ENCODE measurements around the gene XIRP2.

Gene XIRP2

DNA sequence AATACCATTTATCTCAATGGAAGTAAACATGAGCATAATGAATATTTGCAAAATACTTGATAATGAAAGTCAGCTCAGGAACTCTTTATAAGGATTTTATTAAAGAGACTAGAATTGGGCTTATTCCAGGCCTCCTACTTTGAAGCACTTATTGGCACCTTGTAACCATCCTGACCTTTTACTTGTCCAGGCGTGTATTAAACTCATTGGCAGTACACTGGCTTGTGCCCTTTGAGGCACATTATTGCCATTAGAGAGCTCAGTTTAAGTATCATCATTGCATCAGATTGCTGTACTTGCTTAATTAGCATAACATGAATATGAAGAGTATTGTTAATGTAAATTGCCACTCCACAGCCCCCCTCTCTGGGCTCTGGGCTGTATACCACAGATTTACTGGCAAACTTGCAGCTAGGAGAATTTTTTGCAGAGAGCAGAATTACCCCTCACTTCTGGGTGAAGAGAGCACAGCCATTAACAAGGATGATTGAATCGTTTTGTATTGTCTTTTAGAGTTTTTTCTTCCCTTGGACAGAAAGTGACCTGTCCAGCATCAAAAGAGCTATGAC, 72.5 kb downstream of the XIRP2 start:
- Mint-ChIP-seq H3K27ac (no peak overlapping the region), H3K36me3 (ENCODE audit: low read depth) (no peaks in the 10 kb centered on the region), H3K9me3 (no peaks in the 10 kb centered on the region), H3K27me3 (no peaks in the 10 kb centered on the region), H3K4me3 (no peak overlapping the region), H3K4me1 (ENCODE audit: low read depth) (no peaks in the 10 kb centered on the region)
- intact Hi-C loops (cut with micrococcal nuclease): no loop called here

DNA sequence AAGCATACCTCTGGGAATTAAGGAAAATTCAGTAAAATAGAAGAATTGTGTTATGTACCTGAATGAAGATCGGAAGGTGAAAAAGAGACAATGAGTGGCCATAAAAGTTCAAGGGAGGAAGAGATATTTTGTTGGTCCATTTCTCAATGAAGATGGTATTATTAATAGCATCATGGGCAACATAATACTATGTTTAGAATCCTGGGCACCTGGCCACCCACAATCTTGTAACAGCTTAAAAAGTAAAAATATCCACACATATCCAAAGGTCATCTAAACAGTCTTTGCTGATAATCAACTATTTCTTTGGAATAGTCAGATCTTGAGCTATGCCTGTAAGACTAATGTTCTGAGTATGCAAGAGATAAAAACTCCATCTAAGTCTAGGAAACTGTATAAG, 73.7 kb downstream of the XIRP2 start:
- Mint-ChIP-seq H3K4me1 (ENCODE audit: low read depth) (no peaks in the 10 kb centered on the region), H3K4me3 (no peak overlapping the region), H3K9me3 (peaks cover 8% of the 10 kb centered on the region), H3K27ac (no peak overlapping the region), H3K36me3 (ENCODE audit: low read depth) (no peaks in the 10 kb centered on the region), H3K27me3 (no peaks in the 10 kb centered on the region)
- intact Hi-C loops (cut with micrococcal nuclease): no loop called here

DNA sequence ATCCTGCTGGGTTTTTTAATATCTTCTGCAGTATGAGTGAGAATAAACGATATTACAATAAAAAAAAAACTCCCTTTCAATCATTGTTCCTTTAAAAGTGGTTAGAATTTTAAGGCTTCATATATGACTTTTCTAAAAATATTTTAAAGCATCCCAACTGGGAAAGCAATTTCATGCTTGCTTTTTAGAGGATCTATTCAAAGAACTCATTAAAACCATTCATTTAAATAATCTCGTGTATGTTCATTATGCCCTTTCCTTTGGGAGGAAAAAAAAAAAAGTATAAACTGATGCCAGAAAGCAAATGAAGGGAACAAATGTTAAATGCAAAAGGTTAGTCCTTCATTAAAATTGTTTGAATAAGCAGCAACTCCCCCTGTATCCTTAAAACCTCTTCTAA, 81.2 kb downstream of the XIRP2 start:
- Mint-ChIP-seq H3K36me3 (ENCODE audit: low read depth) (no peaks in the 10 kb centered on the region), H3K4me3 (no peak overlapping the region), H3K4me1 (ENCODE audit: low read depth) (no peaks in the 10 kb centered on the region), H3K27ac (no peak overlapping the region), H3K27me3 (no peaks in the 10 kb centered on the region), H3K9me3 (peaks cover 8% of the 10 kb centered on the region)
- intact Hi-C loops (cut with micrococcal nuclease): no loop called here

DNA sequence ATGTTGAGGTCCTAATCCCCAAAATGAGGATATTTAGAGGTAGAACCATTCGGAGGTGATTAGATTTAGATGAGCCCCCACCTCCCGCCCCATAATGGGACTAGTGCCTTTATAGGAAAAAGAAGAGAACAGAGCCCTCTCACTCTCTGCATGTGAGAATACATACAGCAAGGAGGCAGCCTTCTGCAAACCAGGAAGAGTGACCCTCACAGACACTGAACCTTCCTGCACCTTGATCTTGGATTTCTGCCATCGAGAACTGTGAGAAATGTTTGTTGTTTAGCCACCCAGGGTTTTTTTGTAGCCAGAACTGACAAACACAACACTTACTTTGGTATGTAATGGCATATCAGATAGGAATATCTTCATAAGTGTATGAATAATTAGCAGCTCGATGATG, 83.7 kb downstream of the XIRP2 start:
- H3K4me3 Mint-ChIP-seq: no peak overlapping the region
- no peaks in the 10 kb centered on the region for H3K27me3 Mint-ChIP-seq
- intact Hi-C loops (cut with micrococcal nuclease): no loop called here
- H3K4me1 Mint-ChIP-seq (ENCODE audit: low read depth): no peaks in the 10 kb centered on the region
- H3K9me3 Mint-ChIP-seq: peaks cover 12% of the 10 kb centered on the region
- no peaks in the 10 kb centered on the region for H3K36me3 Mint-ChIP-seq (ENCODE audit: low read depth)
- no peak overlapping the region for H3K27ac Mint-ChIP-seq

DNA sequence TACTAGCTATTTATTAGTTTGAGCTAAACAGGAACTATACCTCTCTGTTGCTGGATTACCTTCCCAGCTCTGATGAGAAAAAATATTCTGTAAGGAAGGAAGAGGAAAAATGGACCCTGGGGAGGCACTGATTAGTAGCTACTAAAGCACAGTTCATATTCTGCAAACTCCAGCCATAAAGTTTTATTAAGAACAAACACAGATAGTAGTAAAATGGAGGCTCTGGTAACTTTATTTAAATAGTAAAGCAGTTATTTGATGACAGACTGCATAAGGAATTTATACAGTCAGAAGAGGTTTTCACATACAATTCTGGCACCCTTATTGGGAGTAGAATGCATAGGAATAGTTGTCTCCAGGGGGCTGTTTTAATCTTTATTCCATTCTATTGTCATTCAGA, 84.1 kb downstream of the XIRP2 start:
- Mint-ChIP-seq H3K9me3 (peaks cover 12% of the 10 kb centered on the region), H3K4me1 (ENCODE audit: low read depth) (no peaks in the 10 kb centered on the region), H3K4me3 (no peak overlapping the region), H3K27ac (no peak overlapping the region), H3K36me3 (ENCODE audit: low read depth) (no peaks in the 10 kb centered on the region), H3K27me3 (no peaks in the 10 kb centered on the region)
- intact Hi-C loops (cut with micrococcal nuclease): no loop called here

DNA sequence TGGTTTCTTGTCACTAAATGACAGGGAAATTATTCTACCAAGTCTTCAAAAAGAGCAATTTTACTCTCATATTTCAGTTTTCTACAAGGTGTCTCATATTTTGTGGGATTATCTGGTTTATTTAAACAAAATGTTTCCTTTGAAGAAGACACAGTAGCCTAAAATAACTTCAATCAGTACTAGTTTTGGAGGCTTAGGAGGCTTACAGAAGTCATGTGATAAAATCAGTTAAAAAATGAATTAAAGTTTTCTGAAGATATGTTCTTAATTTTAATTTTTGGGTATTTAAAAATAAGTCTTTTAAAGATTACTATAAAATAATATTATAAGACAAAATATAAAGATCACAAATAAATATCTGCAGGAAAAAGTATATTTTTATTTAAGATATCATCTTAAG, 95.9 kb downstream of the XIRP2 start:
- no peak overlapping the region for H3K27ac Mint-ChIP-seq
- H3K4me1 Mint-ChIP-seq (ENCODE audit: low read depth): no peaks in the 10 kb centered on the region
- intact Hi-C loops (cut with micrococcal nuclease): no loop called here
- no peaks in the 10 kb centered on the region for H3K27me3 Mint-ChIP-seq
- peaks cover 34% of the 10 kb centered on the region for H3K9me3 Mint-ChIP-seq
- no peaks in the 10 kb centered on the region for H3K36me3 Mint-ChIP-seq (ENCODE audit: low read depth)
- no peak overlapping the region for H3K4me3 Mint-ChIP-seq

DNA sequence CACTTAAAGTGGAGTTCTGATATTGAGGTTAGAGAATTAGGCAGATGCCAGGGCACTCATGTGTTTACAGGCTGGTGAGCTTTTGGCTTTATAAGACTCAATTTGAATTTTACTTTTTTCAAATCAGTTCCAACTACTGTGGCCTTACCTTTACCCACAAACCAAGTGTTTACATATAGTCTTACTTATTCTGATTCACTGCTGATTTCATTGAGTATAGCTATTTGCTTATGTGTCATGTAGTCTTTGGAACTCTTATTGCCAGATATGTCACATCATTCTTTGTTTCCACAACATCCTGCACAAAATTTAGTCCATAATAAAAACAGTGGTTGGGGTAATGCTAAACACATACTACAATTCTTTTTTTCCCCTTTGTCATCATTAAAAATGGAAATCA, 96.5 kb downstream of the XIRP2 start:
- H3K36me3 Mint-ChIP-seq (ENCODE audit: low read depth): no peaks in the 10 kb centered on the region
- no peak overlapping the region for H3K27ac Mint-ChIP-seq
- no peaks in the 10 kb centered on the region for H3K27me3 Mint-ChIP-seq
- peaks cover 34% of the 10 kb centered on the region for H3K9me3 Mint-ChIP-seq
- no peak overlapping the region for H3K4me3 Mint-ChIP-seq
- intact Hi-C loops (cut with micrococcal nuclease): no loop called here
- no peaks in the 10 kb centered on the region for H3K4me1 Mint-ChIP-seq (ENCODE audit: low read depth)

DNA sequence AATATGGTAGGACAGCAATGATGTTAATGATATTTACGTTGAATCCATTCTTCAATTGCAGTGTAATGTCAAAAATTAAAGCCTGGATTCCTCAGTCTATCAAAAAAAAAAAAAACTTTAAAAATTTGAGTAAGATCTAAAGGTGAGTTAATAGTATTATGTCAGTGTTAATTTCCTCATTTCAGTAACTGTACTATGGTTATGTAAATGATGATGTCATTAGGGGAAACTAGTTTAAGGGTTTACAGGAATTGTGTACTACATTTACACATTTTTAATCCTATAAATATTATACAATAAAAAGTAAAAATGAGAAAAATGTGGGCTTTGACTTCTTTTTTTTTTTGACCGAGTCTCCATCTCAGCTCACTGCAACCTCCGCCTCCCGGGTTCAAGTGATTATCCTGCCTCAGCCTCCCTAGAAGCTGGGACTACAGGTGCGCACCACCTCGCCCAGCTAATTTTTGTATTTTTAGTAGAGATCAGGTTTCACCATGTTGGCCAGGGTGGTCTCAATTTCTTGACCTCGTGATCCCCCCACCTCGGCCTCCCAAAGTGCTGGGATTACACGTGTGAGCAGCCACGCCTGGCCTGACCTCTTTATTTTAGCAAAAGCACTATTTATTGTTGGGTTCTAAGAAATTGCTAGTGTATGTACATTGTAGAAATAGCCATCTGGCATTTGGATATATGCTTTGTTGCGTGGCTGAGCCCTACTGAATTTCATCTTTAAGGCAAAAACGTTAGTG, 106.5 kb downstream of the XIRP2 start:
- Mint-ChIP-seq H3K27me3 (no peaks in the 10 kb centered on the region), H3K4me3 (no peak overlapping the region), H3K9me3 (peaks cover 26% of the 10 kb centered on the region), H3K27ac (no peak overlapping the region), H3K4me1 (ENCODE audit: low read depth) (no peaks in the 10 kb centered on the region), H3K36me3 (ENCODE audit: low read depth) (no peaks in the 10 kb centered on the region)
- intact Hi-C loops (cut with micrococcal nuclease): no loop called here

DNA sequence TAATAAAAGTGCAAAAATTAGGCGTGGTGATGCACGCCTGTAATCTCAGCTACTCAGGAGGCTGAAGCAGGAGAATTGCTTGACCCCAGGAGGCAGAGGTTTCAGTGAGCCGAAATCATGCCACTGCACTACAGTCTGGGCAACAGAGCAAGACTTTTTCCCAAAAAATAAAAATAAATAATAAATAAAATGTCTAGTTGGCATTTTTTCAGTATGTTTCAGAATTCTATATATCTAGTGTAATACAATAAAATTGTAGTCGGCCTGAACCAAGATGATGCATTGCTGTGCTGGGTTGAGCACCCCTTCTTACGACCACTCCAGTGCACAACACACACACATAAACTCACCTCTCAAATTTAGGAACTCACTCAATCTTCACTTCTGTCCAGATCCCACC, 108.2 kb downstream of the XIRP2 start:
- no peak overlapping the region for H3K4me3 Mint-ChIP-seq
- H3K27ac Mint-ChIP-seq: no peak overlapping the region
- H3K4me1 Mint-ChIP-seq (ENCODE audit: low read depth): no peaks in the 10 kb centered on the region
- no peaks in the 10 kb centered on the region for H3K36me3 Mint-ChIP-seq (ENCODE audit: low read depth)
- peaks cover 26% of the 10 kb centered on the region for H3K9me3 Mint-ChIP-seq
- H3K27me3 Mint-ChIP-seq: no peaks in the 10 kb centered on the region
- intact Hi-C loops (cut with micrococcal nuclease): no loop called here

DNA sequence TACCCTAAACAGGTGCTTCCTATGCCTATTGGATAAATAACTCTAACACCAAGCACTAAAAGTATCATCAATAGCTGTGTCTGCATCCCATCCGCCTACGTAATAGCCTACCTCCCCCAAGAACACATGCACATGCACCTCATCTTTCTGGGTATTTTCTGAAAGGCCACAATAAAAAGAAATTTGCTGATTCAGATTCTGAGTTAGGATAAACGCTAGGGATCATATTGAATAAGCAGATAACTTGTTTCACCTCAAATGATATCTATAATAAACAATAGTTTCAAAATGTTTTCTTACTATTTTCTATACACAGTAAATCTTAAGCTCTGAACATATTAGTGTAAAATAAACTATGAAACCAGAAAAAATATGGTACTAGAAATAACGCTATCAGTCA, 112.9 kb downstream of the XIRP2 start:
- peaks cover 17% of the 10 kb centered on the region for H3K9me3 Mint-ChIP-seq
- no peaks in the 10 kb centered on the region for H3K4me1 Mint-ChIP-seq (ENCODE audit: low read depth)
- no peak overlapping the region for H3K27ac Mint-ChIP-seq
- no peaks in the 10 kb centered on the region for H3K27me3 Mint-ChIP-seq
- H3K4me3 Mint-ChIP-seq: no peak overlapping the region
- H3K36me3 Mint-ChIP-seq (ENCODE audit: low read depth): no peaks in the 10 kb centered on the region
- intact Hi-C loops (cut with micrococcal nuclease): no loop called here

DNA sequence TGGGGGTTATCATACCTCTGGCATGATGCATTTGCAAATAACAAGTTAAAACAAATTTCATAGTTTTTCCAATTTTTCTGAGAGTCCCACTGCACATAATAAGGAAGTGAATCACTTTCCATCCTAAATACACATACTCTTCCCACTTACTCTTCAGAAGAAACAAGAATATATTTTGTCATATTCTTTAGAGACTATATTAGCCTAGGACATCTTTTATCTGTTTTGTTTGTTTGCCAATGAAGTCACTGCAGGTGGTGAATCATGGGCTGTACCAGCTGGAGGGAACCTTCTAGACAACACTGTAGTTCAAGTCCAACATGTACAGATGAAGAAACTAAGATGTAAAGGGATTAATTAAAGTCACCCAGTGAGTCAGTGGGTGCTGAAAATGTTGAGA, 116.8 kb downstream of the XIRP2 start:
- Mint-ChIP-seq H3K4me1 (ENCODE audit: low read depth) (no peaks in the 10 kb centered on the region), H3K4me3 (no peak overlapping the region), H3K27me3 (no peaks in the 10 kb centered on the region), H3K9me3 (no peaks in the 10 kb centered on the region), H3K36me3 (ENCODE audit: low read depth) (no peaks in the 10 kb centered on the region), H3K27ac (no peak overlapping the region)
- intact Hi-C loops (cut with micrococcal nuclease): no loop called here

DNA sequence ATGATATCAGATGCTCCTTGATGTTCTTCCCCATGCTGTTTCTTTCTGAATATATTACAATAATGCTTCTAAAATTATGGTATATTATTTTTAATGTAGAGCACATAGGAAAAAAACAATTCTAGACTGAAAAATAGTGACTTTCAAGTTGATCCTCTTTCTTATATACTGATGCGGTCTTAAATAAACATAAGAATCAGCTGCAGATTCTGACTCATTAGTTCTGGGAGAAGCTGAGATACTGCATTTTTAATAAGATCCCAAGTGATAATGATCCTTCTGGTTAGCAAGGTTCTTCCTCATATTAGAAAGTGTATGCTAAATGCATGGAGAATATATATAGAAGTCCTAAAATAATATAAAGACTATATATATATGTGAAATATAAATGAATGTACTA, 124.9 kb downstream of the XIRP2 start:
- no peaks in the 10 kb centered on the region for H3K4me1 Mint-ChIP-seq (ENCODE audit: low read depth)
- H3K27ac Mint-ChIP-seq: no peak overlapping the region
- intact Hi-C loops (cut with micrococcal nuclease): no loop called here
- no peak overlapping the region for H3K4me3 Mint-ChIP-seq
- H3K9me3 Mint-ChIP-seq: peaks cover 9% of the 10 kb centered on the region
- H3K27me3 Mint-ChIP-seq: no peaks in the 10 kb centered on the region
- H3K36me3 Mint-ChIP-seq (ENCODE audit: low read depth): no peaks in the 10 kb centered on the region

DNA sequence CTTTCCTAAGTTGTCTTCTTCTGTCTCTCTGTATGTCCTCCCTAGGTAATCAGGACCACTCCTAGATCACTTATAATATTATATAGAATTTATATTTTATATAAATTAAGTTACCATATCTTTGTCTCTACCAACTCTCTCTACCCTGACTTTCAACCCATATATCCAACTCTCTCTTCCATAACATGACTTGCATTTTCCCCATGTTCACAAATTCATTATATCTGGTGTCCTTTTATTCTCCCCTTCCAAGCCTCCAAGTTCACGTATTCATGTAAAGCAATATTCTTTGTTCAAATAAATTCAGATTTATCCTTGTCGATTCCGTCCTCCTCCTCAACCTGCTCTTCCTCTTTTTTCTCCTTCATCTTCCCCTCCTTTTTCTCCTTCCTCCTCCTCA, 127.5 kb downstream of the XIRP2 start:
- Mint-ChIP-seq H3K27ac (no peak overlapping the region), H3K4me3 (no peak overlapping the region), H3K36me3 (ENCODE audit: low read depth) (no peaks in the 10 kb centered on the region), H3K4me1 (ENCODE audit: low read depth) (no peaks in the 10 kb centered on the region), H3K27me3 (no peaks in the 10 kb centered on the region), H3K9me3 (peaks cover 9% of the 10 kb centered on the region)
- intact Hi-C loops (cut with micrococcal nuclease): no loop called here

DNA sequence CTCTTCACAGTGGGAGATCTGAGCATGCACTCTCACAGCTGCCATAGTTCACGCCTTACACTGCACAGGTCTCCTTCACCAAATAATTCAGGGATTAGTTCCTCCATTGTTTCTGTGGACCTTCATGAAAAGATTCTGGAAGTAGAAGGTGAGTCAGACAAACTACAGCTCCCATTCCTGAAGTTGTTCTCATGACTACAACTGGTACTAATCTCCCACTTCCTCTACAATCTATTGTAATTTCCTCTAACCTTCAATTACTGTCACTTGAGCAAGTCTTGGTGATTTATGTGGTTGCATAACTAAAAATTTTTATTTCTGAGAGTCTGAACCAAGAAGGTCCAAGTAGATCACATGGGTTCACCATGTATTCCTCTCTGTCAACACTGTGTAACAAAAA, 128.7 kb downstream of the XIRP2 start:
- Mint-ChIP-seq H3K36me3 (ENCODE audit: low read depth) (no peaks in the 10 kb centered on the region), H3K4me3 (no peak overlapping the region), H3K27ac (no peak overlapping the region), H3K4me1 (ENCODE audit: low read depth) (no peaks in the 10 kb centered on the region), H3K27me3 (no peaks in the 10 kb centered on the region), H3K9me3 (peaks cover 9% of the 10 kb centered on the region)
- intact Hi-C loops (cut with micrococcal nuclease): no loop called here

DNA sequence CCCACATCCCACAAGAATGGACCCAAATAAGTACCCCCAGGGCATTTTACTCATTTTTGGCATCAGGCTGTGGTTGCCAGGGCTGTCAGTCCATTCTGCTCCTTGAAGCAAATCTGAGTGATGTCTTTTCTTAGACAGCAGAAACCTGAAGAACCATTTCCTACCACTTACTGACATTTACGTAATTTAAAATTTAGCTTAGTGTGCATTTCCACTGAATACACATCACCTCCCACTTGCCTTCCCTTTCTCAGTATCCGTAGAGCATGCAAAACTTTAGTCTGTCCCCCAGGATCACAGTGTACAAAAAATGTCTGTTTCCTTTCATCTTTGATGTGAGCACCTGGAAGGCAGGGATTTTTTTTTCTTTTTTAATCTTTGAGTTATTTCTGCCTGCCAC, 130.3 kb downstream of the XIRP2 start:
- Mint-ChIP-seq H3K27ac (no peak overlapping the region), H3K27me3 (no peaks in the 10 kb centered on the region), H3K4me1 (ENCODE audit: low read depth) (no peaks in the 10 kb centered on the region), H3K36me3 (ENCODE audit: low read depth) (no peaks in the 10 kb centered on the region), H3K4me3 (no peak overlapping the region), H3K9me3 (no peaks in the 10 kb centered on the region)
- intact Hi-C loops (cut with micrococcal nuclease): no loop called here

Measured in dendritic cell treated with granulocyte-macrophage colony-stimulating factor and Interleukin-4, amounts not matched to agents 40 ng/mL and 50 ng/mL, for 4 days (primary cell).